HCT116 (cell line): ENCODE measurements around the gene IQGAP2.

Experiments used
- RAD21 ChIP-seq: IDR thresholded peaks from 2 replicates; pipeline ENCODE4 v1.6.1; 2012; ENCODE audit warnings: low read depth, mild to moderate bottlenecking
- SIN3A ChIP-seq: IDR thresholded peaks from 2 replicates; pipeline ENCODE4 v1.6.1; 2012; ENCODE audit warnings: low read depth
- SP1 ChIP-seq: IDR thresholded peaks from 2 replicates; pipeline ENCODE4 v1.6.1; 2012; ENCODE audit warnings: low read depth
- TF ChIP-seq, protein P1 (sequence below), 3 experiments: fragments of 200-600 bp in 1 of 3; sonication (generic) in 1 of 3; IDR thresholded peaks in 2 of 3; conservative IDR thresholded peaks in 1 of 3; 2 replicates each; pipeline ENCODE4 v1.5.1; 2012 to 2017; ENCODE audit warnings: low read depth in 2 of 3, low read length in 2 of 3, antibody characterized with exemption in 1 of 3, borderline replicate concordance in 1 of 3, control low read depth in 1 of 3, mild to moderate bottlenecking in 1 of 3, mixed read lengths in 1 of 3, mixed run types in 1 of 3, moderate library complexity in 1 of 3; ENCODE audit not compliant: insufficient read depth in 1 of 3

GRCh38 chr5:76657091-76657490 is 254.0 kb downstream of the IQGAP2 start:
- TF ChIP-seq SP1 = no peak
- TF ChIP-seq, protein P1, sequence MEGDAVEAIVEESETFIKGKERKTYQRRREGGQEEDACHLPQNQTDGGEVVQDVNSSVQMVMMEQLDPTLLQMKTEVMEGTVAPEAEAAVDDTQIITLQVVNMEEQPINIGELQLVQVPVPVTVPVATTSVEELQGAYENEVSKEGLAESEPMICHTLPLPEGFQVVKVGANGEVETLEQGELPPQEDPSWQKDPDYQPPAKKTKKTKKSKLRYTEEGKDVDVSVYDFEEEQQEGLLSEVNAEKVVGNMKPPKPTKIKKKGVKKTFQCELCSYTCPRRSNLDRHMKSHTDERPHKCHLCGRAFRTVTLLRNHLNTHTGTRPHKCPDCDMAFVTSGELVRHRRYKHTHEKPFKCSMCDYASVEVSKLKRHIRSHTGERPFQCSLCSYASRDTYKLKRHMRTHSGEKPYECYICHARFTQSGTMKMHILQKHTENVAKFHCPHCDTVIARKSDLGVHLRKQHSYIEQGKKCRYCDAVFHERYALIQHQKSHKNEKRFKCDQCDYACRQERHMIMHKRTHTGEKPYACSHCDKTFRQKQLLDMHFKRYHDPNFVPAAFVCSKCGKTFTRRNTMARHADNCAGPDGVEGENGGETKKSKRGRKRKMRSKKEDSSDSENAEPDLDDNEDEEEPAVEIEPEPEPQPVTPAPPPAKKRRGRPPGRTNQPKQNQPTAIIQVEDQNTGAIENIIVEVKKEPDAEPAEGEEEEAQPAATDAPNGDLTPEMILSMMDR (IDR thresholded peaks at IDR 0.05 in 2 of 3, conservative IDR thresholded peaks at IDR 0.05 in 1 of 3; ENCODE audit: borderline replicate concordance in 1 of 3, insufficient read depth in 1 of 3, low read depth in 2 of 3, low read length in 2 of 3) = no peak
- TF ChIP-seq RAD21 = no peak
- no peak for TF ChIP-seq SIN3A
